HG02623 (cell line): ENCODE measurements around the gene AS3MT.
"Not testable (repeated sequence)": the region's sequence is repeated elsewhere in the genome, so short reads cannot be mapped to it uniquely, and the experiment has no call there.

Experiments
- ATAC-seq: cut with Tn5 transposase; IDR thresholded peaks from one replicate; pipeline ENCODE4 v1.9.1; 2021; ENCODE audit warnings: moderate library complexity; ENCODE audit not compliant: unreplicated experiment

The AS3MT gene

GRCh38 chr10:102855731-102856436 lies 13.4 kb upstream of the AS3MT start:
- not testable (repeated sequence) for ATAC-seq

GRCh38 chr10:102856758-102857424 lies 12.4 kb upstream of the AS3MT start:
- ATAC-seq = no peak

GRCh38 chr10:102859911-102860310 lies 9.4 kb upstream of the AS3MT start:
- ATAC-seq = no peak

GRCh38 chr10:102863660-102864059 lies 5.6 kb upstream of the AS3MT start:
- no peak for ATAC-seq

- ATAC-seq = no peak
Observed at GRCh38 chr10:102865620-102866019, 3.6 kb upstream of the AS3MT start.

GRCh38 chr10:102868911-102869257 lies 386 bp upstream of the AS3MT start:
- no peak for ATAC-seq

GRCh38 chr10:102870221-102870620 lies 951 bp downstream of the AS3MT start:
- ATAC-seq = no peak

- no peak for ATAC-seq
Observed at GRCh38 chr10:102872163-102872562, 2.9 kb downstream of the AS3MT start.

GRCh38 chr10:102876747-102877153 lies 7.5 kb downstream of the AS3MT start:
- no peak for ATAC-seq

- ATAC-seq = no peak
Observed at GRCh38 chr10:102878629-102879028, 9.4 kb downstream of the AS3MT start.

GRCh38 chr10:102880256-102880655 lies 11.0 kb downstream of the AS3MT start:
- ATAC-seq = no peak

- no peak for ATAC-seq
Observed at GRCh38 chr10:102888048-102888447, 18.8 kb downstream of the AS3MT start.

GRCh38 chr10:102894466-102895213 lies 25.4 kb downstream of the AS3MT start:
- no peak for ATAC-seq

- no peak for ATAC-seq
Observed at GRCh38 chr10:102900006-102900405, 30.7 kb downstream of the AS3MT start.

- no peak for ATAC-seq
Observed at GRCh38 chr10:102904346-102904745, 35.1 kb downstream of the AS3MT start.

GRCh38 chr10:102906507-102906906 lies 37.2 kb downstream of the AS3MT start:
- no peak for ATAC-seq

- no peak for ATAC-seq
Observed at GRCh38 chr10:102914781-102915180, 45.5 kb downstream of the AS3MT start.

GRCh38 chr10:102916173-102916572 lies 46.9 kb downstream of the AS3MT start:
- no peak for ATAC-seq

- peak; percentile 28 for ATAC-seq
Observed at GRCh38 chr10:102917314-102917961, 48.2 kb downstream of the AS3MT start.

- peak; percentile 83 for ATAC-seq
Observed at GRCh38 chr10:102917962-102918816, 48.9 kb downstream of the AS3MT start, which contains the start of gene CNNM2. Gene CNNM2, plus strand, starts transcription at chr10:102918294. Its CDS starts 187 bp downstream, at chr10:102918481.
